Upper lobe of right lung (tissue), 1 donor: ENCODE measurements around the gene ADIRF. TPM values are rescaled to one million over a fixed set of nuclear protein-coding genes. Genes with fewer than 3 reads are reported as not detected.
"Not testable (repeated sequence)": the region's sequence is repeated elsewhere in the genome, so short reads cannot be mapped to it uniquely, and the experiment has no call there.

ENCODE experiments used
- ATAC-seq: fragments of 200-7000 bp; cut with Tn5 transposase; one replicate; pipeline ENCODE4 v1.9.1; 2020; ENCODE audit warnings: mild to moderate bottlenecking, moderate library complexity
- DNase-seq: peaks from one replicate; pipeline ENCODE4 v3.0.0-alpha.2; 2020
- H3K27ac ChIP-seq: fragments of 200-600 bp; one replicate; pipeline ENCODE4 v1.8.0; 2022
- H3K27me3 ChIP-seq: fragments of 200-600 bp; one replicate; pipeline ENCODE4 v1.8.0; 2022; ENCODE audit warnings: mild to moderate bottlenecking
- H3K36me3 ChIP-seq: fragments of 200-600 bp; one replicate; pipeline ENCODE4 v1.8.0; 2022
- H3K4me1 ChIP-seq: fragments of 200-600 bp; one replicate; pipeline ENCODE4 v1.8.0; 2022
- H3K4me3 ChIP-seq: fragments of 200-600 bp; one replicate; pipeline ENCODE4 v1.8.0; 2022; ENCODE audit warnings: mild to moderate bottlenecking
- H3K9me3 ChIP-seq: fragments of 200-600 bp; one replicate; pipeline ENCODE4 v1.8.0; 2022
- intact Hi-C: fragments of 100-400 bp; cut with DNase I; formaldehyde crosslinking; loops from one replicate; pipeline ENCODE4 v1.11.0; 2022
- total RNA-seq: library from RNA; stranded (reverse); fragmentation: NEBNext Ultra II Directional; extraction: Animal tissue kit (Norgen Biotek cat#: 25700); gene quantifications from one replicate; pipeline ENCODE4 v1.2.1, GENCODE V29; 2021
- donor health status: DM: no; HTN: yes; CAD: no; lungs with severe emphysema.

ADIRF gene
- total RNA-seq, 1 donor from 2014 or later, result 155 TPM

DNA sequence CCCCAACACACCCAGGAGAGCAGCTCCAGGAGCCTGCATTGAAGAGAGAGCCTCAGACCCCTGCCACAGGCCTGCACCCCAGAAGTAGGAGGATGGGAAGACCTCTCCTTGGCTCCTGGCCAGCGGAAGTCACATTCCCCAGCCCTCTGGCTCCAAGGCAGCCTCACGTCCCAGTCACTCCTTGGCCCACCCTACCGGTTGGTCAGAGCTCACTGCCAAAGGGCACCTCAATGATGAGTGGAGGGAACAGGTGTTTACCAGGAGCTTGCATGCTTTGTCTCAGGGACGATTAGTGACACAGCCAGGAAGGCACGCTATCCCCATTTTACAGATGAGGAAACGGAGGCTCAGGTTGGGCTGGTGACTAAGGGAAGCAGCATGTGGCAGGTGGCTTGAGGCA is 50.8 kb downstream of the ADIRF start:
- H3K4me1 ChIP-seq, DNase-seq, ATAC-seq, H3K9me3 ChIP-seq, H3K4me3 ChIP-seq, H3K36me3 ChIP-seq, intact Hi-C loops, H3K27me3 ChIP-seq, H3K27ac ChIP-seq: not testable (repeated sequence)

DNA sequence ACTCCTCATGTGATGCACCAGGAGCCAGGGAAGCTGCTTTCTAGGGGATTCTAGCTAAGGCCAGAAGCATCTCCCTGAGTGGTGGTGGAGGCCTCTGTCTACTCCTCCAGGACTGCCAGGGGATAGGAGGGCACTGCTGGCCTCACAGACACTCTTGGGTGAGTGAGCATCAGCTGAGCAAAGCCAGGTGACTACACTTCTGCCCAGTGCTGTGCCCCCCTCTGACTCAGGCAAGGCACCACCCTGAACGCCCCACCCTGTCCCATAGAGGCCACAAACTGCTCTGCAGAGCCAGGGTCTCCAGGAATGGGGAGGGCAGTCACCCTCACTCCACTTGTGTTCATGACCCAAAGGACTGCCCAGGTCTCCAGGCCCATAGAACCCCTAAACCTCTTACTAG is 51.2 kb downstream of the ADIRF start:
- H3K27ac ChIP-seq, H3K4me1 ChIP-seq, intact Hi-C loops, H3K27me3 ChIP-seq, H3K4me3 ChIP-seq, H3K9me3 ChIP-seq, H3K36me3 ChIP-seq, ATAC-seq, DNase-seq: not testable (repeated sequence)

DNA sequence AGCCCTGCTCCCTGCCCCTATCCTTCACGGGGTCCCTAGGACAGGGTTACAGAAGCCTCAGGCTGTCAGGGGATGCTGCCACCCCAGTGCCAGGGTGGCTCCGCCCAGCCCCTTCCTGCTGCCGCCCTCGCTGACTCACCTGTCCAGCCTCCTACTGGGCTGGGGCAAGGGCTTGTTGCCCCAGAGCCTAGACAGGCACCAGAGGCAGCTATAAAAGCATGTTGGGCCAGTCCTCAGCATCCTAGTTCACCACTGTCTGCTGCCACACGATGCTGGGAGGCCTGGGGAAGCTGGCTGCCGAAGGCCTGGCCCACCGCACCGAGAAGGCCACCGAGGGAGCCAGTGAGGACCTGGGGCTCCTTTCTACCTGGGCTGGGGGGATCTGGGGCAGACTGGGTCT is 51.8 kb downstream of the ADIRF start, which contains the start of gene FAM25A:
FAM25A (plus strand) TSS at position 239 of the 400 bp plus-strand sequence; CDS start at position 270, 31 bp downstream.
- ATAC-seq, H3K4me3 ChIP-seq, H3K27me3 ChIP-seq, H3K27ac ChIP-seq, H3K9me3 ChIP-seq, H3K4me1 ChIP-seq, intact Hi-C loops, DNase-seq, H3K36me3 ChIP-seq: not testable (repeated sequence)

Other genes starting within 250 kb of the ADIRF start
- 41.2 TPM for gene BMPR1A, start 211.9 kb upstream of the ADIRF start, total RNA-seq
- gene MMRN2, start 10.9 kb upstream of the ADIRF start, total RNA-seq, result 86.3 TPM
- 17.2 TPM for gene SNCG, start 9.9 kb upstream of the ADIRF start, total RNA-seq
- not detected for gene FAM25A, start 51.8 kb downstream of the ADIRF start, total RNA-seq
- 120 TPM for gene GLUD1, start 126.4 kb downstream of the ADIRF start, total RNA-seq
- 23.7 TPM for gene SHLD2, start 126.7 kb downstream of the ADIRF start, total RNA-seq